ENCODE results near the gene IL1B.

DNA sequence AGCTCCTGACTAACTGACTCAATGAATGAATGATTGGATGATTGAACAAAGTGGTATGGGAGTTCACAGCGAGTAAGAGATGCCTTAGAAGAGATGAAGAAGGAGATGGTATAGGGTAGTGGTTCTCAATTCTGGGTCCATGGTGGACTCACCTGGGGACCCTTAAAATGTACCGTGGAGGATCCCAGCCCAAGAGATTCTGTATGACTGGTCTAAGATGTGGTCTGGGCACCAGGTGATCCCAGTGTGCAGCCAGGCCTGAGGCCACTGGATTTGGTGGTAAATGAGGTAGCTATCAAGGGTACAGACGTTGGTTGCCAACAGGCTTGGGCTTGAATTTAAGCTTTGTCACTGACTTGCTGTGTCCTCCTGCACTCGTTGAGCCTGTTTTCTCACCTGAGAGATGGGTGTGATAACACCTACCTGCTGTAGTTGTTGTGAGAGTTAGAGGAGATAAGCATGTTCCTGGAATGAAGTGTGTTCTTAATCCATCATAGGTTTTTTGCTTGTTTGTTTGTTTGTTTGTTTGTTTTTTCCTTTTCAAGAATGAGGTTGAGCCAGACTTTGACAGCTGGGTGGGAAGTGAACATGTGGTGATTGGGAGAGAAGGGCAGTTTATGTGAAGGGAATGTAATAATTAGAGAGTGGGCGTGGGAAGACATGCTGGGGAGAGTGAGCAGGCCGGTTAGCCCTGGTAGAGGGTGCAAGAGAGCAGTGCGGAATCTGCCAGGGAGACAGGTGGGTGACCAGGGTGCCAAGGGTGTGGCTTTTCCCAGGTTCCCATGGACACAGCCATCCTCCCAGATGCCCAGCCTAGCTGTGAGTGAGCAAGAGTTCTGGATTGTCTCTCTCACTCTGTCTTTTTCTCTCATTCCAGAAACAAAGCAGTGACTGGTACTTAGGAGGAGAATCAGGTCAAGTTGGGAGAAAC, 31.4 kb upstream of the IL1B start:
- TF ChIP-seq, protein P1, sequence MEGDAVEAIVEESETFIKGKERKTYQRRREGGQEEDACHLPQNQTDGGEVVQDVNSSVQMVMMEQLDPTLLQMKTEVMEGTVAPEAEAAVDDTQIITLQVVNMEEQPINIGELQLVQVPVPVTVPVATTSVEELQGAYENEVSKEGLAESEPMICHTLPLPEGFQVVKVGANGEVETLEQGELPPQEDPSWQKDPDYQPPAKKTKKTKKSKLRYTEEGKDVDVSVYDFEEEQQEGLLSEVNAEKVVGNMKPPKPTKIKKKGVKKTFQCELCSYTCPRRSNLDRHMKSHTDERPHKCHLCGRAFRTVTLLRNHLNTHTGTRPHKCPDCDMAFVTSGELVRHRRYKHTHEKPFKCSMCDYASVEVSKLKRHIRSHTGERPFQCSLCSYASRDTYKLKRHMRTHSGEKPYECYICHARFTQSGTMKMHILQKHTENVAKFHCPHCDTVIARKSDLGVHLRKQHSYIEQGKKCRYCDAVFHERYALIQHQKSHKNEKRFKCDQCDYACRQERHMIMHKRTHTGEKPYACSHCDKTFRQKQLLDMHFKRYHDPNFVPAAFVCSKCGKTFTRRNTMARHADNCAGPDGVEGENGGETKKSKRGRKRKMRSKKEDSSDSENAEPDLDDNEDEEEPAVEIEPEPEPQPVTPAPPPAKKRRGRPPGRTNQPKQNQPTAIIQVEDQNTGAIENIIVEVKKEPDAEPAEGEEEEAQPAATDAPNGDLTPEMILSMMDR (IDR thresholded peaks at IDR 0.05; ENCODE audit: low read depth, low read length, missing input control): no peak
- no peak for TF ChIP-seq TAF1 (conservative IDR thresholded peaks at IDR 0.05)
- TF ChIP-seq, protein P2, sequence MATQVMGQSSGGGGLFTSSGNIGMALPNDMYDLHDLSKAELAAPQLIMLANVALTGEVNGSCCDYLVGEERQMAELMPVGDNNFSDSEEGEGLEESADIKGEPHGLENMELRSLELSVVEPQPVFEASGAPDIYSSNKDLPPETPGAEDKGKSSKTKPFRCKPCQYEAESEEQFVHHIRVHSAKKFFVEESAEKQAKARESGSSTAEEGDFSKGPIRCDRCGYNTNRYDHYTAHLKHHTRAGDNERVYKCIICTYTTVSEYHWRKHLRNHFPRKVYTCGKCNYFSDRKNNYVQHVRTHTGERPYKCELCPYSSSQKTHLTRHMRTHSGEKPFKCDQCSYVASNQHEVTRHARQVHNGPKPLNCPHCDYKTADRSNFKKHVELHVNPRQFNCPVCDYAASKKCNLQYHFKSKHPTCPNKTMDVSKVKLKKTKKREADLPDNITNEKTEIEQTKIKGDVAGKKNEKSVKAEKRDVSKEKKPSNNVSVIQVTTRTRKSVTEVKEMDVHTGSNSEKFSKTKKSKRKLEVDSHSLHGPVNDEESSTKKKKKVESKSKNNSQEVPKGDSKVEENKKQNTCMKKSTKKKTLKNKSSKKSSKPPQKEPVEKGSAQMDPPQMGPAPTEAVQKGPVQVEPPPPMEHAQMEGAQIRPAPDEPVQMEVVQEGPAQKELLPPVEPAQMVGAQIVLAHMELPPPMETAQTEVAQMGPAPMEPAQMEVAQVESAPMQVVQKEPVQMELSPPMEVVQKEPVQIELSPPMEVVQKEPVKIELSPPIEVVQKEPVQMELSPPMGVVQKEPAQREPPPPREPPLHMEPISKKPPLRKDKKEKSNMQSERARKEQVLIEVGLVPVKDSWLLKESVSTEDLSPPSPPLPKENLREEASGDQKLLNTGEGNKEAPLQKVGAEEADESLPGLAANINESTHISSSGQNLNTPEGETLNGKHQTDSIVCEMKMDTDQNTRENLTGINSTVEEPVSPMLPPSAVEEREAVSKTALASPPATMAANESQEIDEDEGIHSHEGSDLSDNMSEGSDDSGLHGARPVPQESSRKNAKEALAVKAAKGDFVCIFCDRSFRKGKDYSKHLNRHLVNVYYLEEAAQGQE (IDR thresholded peaks at IDR 0.05): no peak
- TF ChIP-seq RAD21 (IDR thresholded peaks at IDR 0.05): no peak
- TF ChIP-seq, protein P3, sequence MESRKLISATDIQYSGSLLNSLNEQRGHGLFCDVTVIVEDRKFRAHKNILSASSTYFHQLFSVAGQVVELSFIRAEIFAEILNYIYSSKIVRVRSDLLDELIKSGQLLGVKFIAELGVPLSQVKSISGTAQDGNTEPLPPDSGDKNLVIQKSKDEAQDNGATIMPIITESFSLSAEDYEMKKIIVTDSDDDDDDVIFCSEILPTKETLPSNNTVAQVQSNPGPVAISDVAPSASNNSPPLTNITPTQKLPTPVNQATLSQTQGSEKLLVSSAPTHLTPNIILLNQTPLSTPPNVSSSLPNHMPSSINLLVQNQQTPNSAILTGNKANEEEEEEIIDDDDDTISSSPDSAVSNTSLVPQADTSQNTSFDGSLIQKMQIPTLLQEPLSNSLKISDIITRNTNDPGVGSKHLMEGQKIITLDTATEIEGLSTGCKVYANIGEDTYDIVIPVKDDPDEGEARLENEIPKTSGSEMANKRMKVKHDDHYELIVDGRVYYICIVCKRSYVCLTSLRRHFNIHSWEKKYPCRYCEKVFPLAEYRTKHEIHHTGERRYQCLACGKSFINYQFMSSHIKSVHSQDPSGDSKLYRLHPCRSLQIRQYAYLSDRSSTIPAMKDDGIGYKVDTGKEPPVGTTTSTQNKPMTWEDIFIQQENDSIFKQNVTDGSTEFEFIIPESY (IDR thresholded peaks at IDR 0.05): no peak
- no peak for TF ChIP-seq FOXA1 (IDR thresholded peaks at IDR 0.05)
- TF ChIP-seq YY1 (IDR thresholded peaks at IDR 0.05): no peak
- no peak for TF ChIP-seq EGR1 (IDR thresholded peaks at IDR 0.05; ENCODE audit: low read depth in 2 of 2)
- TF ChIP-seq, protein P4, sequence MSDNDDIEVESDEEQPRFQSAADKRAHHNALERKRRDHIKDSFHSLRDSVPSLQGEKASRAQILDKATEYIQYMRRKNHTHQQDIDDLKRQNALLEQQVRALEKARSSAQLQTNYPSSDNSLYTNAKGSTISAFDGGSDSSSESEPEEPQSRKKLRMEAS (IDR thresholded peaks at IDR 0.05): no peak
- no peak for TF ChIP-seq JUND (IDR thresholded peaks at IDR 0.05)
- no peak for TF ChIP-seq RXRA (IDR thresholded peaks at IDR 0.05)
- no peak for TF ChIP-seq HNF4G (IDR thresholded peaks at IDR 0.05)
